IPS-18c (cell line): ENCODE measurements around the gene RGS10.

Experiments used
- H3K4me3 ChIP-seq: 2 replicates; pipeline ENCODE4 v1.7.0; 2013; ENCODE audit warnings: low read depth, mild to moderate bottlenecking, low read length, moderate library complexity; ENCODE audit not compliant: insufficient read depth
- H3K9me3 ChIP-seq: one replicate; pipeline ENCODE4 v1.6.1; 2013; ENCODE audit warnings: mild to moderate bottlenecking, low read length, moderate library complexity; ENCODE audit not compliant: control insufficient read depth, insufficient read depth

RGS10 gene

DNA sequence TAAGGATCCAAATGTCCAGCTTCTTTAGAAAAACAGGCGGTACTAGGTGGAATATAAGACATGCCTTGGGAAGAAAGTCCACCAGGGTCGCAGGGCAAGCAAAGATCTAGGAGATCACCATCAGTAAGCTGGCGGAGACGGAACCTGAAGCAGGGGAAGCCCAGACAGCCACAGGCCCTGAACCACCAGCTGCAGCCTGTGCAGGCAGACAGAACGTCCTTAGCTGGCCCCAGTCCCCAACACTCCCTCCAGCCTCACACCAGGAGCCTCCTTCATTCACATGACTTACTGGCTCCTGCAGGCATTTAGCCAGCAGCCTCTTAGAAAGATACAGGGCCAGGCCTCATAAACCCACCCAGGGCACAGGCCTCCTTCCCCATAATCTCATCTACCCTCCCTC is 17.4 kb downstream of the RGS10 start:
- no peak overlapping the region for H3K4me3 ChIP-seq
- no peaks in the 10 kb centered on the region for H3K9me3 ChIP-seq

- Histone ChIP-seq H3K4me3 (no peak overlapping the region), H3K9me3 (no peaks in the 10 kb centered on the region)
Measured at GRCh38 chr10:119524720-119525070, 17.8 kb downstream of the RGS10 start.

DNA sequence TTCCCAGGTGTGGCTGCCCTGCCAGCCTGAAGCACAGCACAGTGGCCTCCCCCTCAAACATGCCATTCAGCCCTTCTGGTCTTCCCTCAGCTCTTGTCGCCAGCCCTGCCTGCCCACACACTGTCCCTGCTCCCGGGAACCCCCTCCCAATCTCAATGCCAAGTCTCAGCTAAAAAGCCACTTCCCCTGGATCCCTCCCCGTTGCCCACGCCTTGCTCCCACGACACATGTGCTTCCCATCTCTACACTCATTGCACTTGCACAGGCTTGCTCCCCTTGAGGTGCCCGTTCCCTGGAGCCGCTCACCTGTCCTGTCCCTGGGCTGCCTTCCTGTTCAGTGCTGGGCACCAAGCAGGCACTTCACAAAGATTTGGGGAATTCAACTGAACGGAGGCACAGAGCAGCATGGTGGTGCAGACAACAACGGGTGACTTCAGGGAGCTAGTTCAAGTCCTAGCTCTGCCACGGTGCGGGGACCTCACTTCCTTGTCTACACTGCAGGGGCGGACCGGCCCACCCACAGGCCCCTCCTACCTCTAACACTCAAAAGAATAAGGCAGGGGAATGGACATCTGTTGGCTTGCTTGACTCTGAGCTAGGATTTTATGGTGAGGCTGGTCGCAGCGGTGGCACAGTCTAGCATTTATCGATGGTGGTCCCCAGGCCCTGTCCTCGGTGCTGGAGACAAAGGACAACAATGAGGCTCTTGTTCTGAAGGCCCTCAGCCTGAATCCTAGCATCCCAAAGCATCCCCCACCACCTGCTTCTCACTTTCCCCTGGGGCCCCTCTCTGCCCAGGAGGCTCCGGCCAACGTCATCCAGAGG is 18.4 kb downstream of the RGS10 start:
- no peak overlapping the region for H3K4me3 ChIP-seq
- H3K9me3 ChIP-seq = no peaks in the 10 kb centered on the region

DNA sequence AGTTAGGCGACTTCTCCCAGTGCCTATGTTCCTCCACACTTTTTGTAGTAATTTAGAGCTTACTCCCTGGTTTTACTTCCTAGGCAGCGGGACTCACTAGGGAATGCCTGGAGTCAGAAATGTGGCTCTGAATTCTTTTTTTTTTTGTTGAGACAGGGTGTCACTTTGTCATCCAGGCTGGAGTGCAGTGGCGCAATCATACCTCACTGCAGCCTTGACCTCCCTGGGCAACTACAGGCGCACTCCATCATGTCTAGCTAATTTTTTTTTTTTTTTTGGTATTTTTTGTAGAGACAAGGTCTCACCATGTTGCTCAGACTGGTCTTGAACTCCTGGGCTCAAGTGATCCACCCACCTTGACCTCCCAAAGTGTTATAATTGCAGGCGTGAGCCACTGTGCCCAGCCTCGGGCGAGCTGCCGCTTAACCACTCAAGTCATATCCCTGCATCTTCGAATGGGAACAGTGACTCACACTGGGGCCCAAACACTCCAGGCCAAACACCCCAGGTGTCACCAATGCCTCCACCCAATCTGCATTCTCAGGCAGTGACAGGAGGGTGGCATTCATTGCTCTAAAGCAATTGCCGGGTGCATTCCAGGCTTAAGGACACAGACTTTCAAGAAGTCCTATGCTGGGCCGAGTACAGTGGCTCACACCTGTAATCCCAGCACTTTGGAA is 19.6 kb downstream of the RGS10 start:
- Histone ChIP-seq H3K4me3 (no peak overlapping the region), H3K9me3 (no peaks in the 10 kb centered on the region)

DNA sequence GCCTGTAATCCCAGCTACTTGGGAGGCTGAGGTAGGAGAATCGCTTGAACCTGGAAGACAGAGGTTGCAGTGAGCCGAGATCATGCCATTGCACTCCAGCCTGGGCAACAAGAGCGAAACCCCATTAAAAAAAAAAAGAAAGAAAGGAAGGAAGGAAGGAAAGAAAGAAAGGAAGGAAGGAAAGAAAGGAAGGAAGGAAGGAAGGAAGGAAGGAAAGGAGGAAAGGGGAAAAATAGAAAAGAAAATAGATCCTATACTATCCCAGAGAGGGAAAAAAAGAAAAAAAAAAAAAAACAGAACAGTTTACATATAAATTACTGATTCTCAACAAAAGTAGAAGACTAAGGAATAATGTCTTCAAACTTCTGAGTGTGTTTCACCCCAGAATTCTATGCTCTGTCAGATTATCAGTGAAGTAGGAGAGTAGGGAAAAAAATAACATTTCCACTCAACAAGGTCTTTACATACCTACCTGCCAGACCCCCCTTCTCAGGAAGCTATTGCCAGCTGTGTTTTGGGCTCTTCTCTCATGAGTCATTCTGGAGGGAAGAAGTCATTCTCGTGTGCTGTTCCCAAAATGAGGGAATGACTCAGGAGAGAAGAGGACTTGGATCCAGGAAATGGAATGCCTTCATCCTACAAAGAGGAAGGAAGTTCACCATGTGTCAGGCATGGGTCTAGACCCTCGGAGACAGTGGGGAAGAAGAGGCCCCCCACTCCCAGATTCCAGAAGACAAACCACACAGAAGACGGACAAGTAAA is 20.9 kb downstream of the RGS10 start:
- Histone ChIP-seq H3K9me3 (peaks cover 2% of the 10 kb centered on the region), H3K4me3 (no peak overlapping the region)

DNA sequence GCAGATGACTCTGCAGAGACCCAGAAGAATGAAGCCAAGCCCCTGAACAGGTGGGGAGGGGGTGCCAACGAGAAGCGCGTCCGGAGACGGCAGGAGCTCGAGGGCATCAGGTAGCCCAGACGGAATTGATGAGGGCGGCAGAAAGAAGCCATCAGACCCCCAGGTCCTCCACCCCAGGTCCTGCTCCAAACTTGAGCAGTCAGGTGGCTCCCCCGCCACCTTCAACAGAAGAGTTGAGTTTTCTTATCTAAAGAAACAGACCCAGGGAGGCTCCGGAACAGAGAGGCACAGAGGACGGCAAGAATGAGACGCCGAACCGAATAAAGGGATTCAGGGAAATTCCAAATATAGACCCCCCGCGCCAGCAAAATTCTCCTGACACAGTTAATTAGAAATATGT is 22.2 kb downstream of the RGS10 start:
- Histone ChIP-seq H3K4me3 (no peak overlapping the region), H3K9me3 (peaks cover 2% of the 10 kb centered on the region)

DNA sequence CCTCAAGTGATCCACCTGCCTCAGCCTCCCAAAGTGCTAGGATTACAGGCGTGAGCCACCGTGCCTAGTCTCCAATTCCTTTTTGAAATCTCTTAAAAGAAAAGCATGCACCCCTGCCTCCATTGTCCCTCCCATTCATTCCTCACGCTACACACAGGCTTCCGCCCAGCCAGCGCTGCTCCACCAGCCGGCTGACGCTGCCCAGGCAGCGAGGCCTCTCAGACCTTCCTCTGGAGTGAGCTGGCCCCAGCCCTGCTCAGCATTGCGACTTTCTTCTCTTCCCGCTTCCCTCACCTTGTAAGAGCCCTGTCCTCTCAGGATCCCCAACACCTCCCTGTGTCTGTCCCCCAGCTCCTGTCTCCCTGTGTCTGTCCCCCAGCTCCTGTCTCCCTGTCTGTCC is 23.6 kb downstream of the RGS10 start:
- H3K9me3 ChIP-seq = peaks cover 2% of the 10 kb centered on the region

GRCh38 chr10:119518176-119518575 is 24.3 kb downstream of the RGS10 start:
- H3K9me3 ChIP-seq = peaks cover 2% of the 10 kb centered on the region

More for the DNA sequence above, 23.6 kb downstream of the RGS10 start:
- H3K4me3 ChIP-seq = no peak overlapping the region

GRCh38 chr10:119517235-119518141 is 25.0 kb downstream of the RGS10 start:
- Histone ChIP-seq H3K4me3 (no peak overlapping the region), H3K9me3 (peaks cover 2% of the 10 kb centered on the region)

More at GRCh38 chr10:119518176-119518575, 24.3 kb downstream of the RGS10 start:
- no peak overlapping the region for H3K4me3 ChIP-seq

- H3K9me3 ChIP-seq = peaks cover 2% of the 10 kb centered on the region
- no peak overlapping the region for H3K4me3 ChIP-seq
Measured at GRCh38 chr10:119516381-119517234, 25.9 kb downstream of the RGS10 start.

- no peak overlapping the region for H3K4me3 ChIP-seq
- peaks cover 2% of the 10 kb centered on the region for H3K9me3 ChIP-seq
Measured at GRCh38 chr10:119515511-119516045, 26.9 kb downstream of the RGS10 start.

- Histone ChIP-seq H3K4me3 (no peak overlapping the region), H3K9me3 (peaks cover 2% of the 10 kb centered on the region)
Measured at GRCh38 chr10:119514819-119515218, 27.7 kb downstream of the RGS10 start.

- Histone ChIP-seq H3K4me3 (no peak overlapping the region), H3K9me3 (peaks cover under 1% of the 10 kb centered on the region)
Measured at GRCh38 chr10:119511828-119512515, 30.5 kb downstream of the RGS10 start.

DNA sequence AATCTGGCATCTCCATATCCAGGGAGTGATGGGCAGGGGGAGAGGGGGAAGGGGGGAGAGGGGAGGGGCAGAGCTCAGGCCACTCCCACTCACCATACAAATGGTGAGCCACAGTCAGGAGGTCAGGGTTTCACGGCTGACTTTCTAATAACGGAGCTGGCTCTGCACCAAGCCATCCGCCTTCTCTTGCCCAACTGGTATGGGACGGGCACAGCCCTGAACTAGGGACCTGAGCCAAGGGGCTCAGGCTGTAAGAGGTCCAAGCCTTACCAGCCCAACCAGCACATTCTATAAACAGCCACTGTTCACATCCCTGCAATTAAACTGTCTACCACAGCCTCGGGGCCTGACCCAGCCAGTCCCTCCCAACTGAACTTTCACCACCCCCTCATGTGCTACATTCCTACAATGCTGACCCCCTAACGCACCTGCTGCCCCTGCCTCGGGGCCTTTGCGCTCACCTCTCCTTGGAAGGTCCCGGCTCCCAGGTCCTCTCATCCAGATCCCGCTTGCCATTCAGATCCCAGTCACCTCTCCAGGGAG is 32.5 kb downstream of the RGS10 start:
- no peak overlapping the region for H3K4me3 ChIP-seq
- no peaks in the 10 kb centered on the region for H3K9me3 ChIP-seq

- Histone ChIP-seq H3K4me3 (no peak overlapping the region), H3K9me3 (no peaks in the 10 kb centered on the region)
Measured at GRCh38 chr10:119507115-119507514, 35.4 kb downstream of the RGS10 start.
